WI38 (cell line): Measurements from ENCODE around the gene C9orf50.
"Not testable (repeated sequence)": the region's sequence is repeated elsewhere in the genome, so short reads cannot be mapped to it uniquely, and the experiment has no call there.

ENCODE experiments used
- H3K4me3 ChIP-seq: 2 replicates; pipeline ENCODE4 v1.5.1; 2011; ENCODE audit warnings: low read depth, mild to moderate bottlenecking, control low read depth, low read length
- TF ChIP-seq, protein P1 (sequence below): IDR thresholded peaks from 2 replicates; pipeline ENCODE4 v1.5.1; 2012; ENCODE audit warnings: low read depth, mild to moderate bottlenecking, control low read depth, low read length

Gene C9orf50

DNA sequence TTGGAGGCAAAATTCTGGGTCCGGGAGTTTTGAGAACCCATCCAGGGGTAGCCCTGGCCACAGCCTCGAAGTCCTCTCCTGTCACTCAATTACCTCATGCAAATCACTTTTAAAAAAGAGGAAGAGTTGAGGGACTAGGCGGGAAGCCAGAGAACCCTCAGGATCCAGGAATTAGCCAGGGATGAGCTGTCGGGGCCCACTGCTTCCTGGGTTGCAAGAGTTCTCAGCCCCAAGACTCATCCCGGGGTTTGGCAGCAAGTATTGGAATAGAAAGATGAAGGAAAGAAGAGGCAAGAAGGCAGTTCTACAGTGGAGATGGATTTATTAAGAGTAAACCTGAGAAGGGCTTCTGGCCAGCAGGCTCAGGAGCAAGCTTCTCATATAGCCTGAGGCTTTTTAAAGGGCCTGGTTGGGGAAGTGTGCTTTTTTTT lies 25.6 kb downstream of the C9orf50 start:
- TF ChIP-seq, protein P1, sequence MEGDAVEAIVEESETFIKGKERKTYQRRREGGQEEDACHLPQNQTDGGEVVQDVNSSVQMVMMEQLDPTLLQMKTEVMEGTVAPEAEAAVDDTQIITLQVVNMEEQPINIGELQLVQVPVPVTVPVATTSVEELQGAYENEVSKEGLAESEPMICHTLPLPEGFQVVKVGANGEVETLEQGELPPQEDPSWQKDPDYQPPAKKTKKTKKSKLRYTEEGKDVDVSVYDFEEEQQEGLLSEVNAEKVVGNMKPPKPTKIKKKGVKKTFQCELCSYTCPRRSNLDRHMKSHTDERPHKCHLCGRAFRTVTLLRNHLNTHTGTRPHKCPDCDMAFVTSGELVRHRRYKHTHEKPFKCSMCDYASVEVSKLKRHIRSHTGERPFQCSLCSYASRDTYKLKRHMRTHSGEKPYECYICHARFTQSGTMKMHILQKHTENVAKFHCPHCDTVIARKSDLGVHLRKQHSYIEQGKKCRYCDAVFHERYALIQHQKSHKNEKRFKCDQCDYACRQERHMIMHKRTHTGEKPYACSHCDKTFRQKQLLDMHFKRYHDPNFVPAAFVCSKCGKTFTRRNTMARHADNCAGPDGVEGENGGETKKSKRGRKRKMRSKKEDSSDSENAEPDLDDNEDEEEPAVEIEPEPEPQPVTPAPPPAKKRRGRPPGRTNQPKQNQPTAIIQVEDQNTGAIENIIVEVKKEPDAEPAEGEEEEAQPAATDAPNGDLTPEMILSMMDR, result no peak
- H3K4me3 ChIP-seq, result no peak overlapping the region

DNA sequence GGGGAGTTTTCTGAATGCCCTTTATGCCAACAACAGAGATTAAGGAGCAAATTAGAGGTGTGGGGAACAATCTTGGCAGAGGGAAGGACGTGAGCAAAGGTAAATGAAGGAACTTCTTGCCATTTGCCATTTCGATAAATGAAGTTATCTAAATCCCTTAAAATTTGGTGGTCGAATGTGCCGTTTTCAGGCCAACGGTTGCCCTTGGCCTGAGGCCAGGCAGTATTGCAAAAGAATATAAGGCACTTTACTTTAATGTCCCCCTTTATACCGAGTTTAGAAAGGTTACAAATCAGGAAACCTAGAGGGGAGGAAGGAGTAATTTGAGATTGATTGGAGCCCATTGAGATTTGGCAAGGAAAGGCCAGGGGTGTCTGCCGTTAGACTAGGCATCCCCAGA lies 26.3 kb downstream of the C9orf50 start:
- no peak overlapping the region for H3K4me3 ChIP-seq
- TF ChIP-seq, protein P1, result no peak

DNA sequence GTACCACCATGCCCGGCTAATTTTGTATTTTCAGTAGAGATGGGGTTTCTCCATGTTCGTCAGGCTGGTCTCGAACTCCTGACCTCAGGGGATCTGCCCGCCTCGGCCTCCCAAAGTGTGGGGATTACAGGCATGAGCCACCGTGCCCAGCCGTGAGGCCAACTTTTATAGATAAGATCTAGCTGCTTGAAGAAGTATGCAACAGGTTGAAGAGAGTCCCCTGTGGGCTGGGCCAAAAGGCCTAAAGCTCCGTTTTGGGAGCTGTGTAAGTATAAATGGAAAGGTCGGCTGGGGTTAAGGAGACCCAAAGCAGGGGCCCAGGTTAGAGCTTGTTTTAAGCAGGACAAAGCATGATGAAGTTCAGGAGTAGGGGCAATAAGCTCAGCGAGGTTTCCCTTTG lies 28.1 kb downstream of the C9orf50 start:
- not testable (repeated sequence) for H3K4me3 ChIP-seq

DNA sequence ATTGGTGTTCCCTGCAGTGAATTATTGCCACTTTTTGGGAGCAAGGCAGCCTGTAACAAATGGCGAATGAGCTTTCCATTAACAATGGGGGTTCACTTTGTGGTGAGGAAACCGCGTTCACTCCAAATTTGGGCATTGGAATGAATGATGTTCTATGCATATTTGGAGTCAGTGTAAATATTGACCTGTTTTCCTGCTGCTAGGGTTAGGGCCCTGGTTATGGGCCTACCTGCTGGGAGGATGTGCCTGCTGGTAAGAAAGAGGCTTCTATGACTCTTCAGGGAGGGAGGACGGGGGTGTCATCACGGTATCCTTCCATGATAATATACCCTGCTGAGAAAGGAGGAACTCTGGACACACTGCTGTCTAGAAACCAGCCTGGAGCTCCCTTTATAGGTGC lies 29.0 kb downstream of the C9orf50 start:
- TF ChIP-seq, protein P1, result no peak
- no peak overlapping the region for H3K4me3 ChIP-seq

DNA sequence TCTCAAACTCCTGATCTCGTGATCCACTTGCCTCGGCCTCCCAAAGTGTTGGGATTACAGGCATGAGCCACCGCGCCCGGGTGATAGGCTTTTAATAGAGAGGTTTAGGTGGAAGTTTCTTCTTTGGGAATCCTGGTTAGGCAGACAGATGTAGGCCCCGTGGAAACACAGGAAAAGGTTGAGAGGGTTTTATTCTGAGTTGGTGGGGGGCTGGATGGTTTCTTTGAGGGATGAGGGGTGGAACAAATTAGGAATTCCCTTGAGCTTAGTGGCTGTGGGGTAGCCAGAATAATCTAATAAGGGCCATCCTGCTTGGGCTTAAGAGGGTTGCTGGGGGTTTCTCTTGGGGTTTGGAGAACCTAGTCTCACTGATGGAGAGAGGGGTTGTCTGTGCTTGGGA lies 30.4 kb downstream of the C9orf50 start:
- H3K4me3 ChIP-seq, result no peak overlapping the region
- TF ChIP-seq, protein P1, result no peak

DNA sequence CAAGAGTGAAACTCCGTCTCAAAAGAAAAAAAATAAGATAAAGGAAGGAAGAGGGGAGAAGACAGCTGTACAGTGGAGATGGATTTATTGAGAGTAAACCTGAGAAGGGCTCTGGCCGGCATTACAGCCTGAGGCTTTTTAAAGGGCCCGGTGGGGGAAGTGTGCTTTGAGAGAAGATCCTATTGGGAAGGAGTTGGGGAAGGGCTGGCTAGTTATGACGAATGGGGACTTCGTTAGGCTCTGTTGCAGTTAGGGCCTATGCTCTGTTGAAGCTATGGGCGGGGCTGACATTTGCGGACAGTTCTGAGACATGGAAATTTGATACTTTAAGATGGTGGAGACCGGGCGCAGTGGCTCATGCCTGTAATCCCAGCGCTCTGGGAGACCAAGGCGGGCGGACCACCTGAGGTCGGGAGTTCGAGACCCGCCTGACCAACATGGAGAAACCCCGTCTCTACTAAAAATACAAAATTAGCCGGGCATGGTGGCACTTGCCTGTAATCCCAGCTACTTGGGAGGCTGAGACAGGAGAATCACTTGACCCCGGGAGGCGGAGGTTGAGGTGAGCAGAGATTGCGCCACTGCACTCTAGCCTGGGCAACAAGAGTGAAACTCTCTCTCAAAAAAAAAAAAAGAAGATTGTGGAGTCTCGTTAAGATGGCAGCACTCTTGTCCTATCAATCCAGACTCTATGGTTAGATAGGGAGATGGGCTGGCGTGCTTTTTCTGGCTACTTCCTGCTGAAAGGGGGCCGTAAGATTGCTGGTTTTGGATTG lies 33.2 kb downstream of the C9orf50 start:
- H3K4me3 ChIP-seq, result no peak overlapping the region
- TF ChIP-seq, protein P1, result no peak

DNA sequence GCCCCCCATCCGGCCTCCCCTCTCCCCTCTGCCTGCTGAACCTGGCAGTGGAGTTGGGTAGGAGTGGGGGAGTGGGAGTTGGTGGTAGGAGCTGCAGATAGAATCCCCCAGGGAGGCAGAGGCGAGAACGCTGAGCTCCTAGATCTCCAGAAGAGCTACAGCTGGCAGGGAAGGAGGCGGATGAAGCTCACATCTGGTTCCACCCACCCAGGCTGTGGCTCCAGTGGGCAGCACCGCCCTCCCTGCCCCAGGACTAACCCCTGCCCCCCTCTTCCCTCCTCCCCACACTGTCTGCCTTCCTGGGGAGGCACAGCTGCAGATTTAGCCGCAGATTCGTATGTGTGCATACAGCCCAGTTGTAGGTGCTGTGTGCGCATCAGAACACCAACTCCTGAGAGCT lies 34.2 kb downstream of the C9orf50 start:
- H3K4me3 ChIP-seq, result no peak overlapping the region
- TF ChIP-seq, protein P1, result no peak

DNA sequence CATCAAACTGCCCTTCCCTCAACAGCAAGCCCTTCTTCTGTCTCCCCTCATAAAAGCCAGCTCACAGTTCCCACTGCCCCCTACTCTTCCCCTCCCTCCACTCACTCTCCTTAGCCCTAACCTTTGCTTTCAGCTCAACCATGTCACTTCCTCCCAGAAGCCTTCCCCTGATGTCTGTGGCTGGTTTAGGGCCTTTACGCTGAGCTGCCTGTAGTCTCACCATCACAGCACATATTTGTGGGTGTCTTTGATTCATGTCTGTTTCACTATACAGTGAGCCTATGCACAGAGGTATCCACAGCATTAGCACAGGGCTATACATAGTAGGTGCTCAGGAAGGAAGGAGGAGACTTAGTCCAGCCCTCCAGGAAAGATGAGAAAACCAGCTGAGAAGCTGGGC lies 34.7 kb downstream of the C9orf50 start:
- TF ChIP-seq, protein P1, result no peak
- no peak overlapping the region for H3K4me3 ChIP-seq
